Neuronal stem cell (in vitro differentiated cells): Measurements from ENCODE around the gene LPP.

Source experiments
- DNase-seq: peaks from one replicate; pipeline ENCODE4 v3.0.0-alpha.2; 2013; ENCODE audit warnings: low spot score
- H2AFZ ChIP-seq: one replicate; pipeline ENCODE4 v1.6.1; 2013; ENCODE audit warnings: mild to moderate bottlenecking, low read length, inconsistent platforms
- H2AK5ac ChIP-seq: 2 replicates; pipeline ENCODE4 v1.6.1; 2013; ENCODE audit warnings: low read depth, mild to moderate bottlenecking, inconsistent platforms, low read length, moderate library complexity, mixed read lengths
- H2BK120ac ChIP-seq: 2 replicates; pipeline ENCODE4 v1.6.1; 2013; ENCODE audit warnings: low read depth, mild to moderate bottlenecking, inconsistent platforms, low read length, moderate library complexity, mixed read lengths
- H2BK12ac ChIP-seq: one replicate; pipeline ENCODE4 v1.6.1; 2013; ENCODE audit warnings: low read length, inconsistent platforms
- H2BK15ac ChIP-seq: 2 replicates; pipeline ENCODE4 v1.6.1; 2013; ENCODE audit warnings: mild to moderate bottlenecking, low read length, inconsistent platforms, mixed read lengths
- H2BK5ac ChIP-seq: one replicate; pipeline ENCODE4 v1.6.1; 2013; ENCODE audit warnings: inconsistent platforms, mild to moderate bottlenecking, low read length, moderate library complexity
- H3K14ac ChIP-seq: one replicate; pipeline ENCODE4 v1.6.1; 2013; ENCODE audit warnings: low read length, inconsistent platforms
- H3K18ac ChIP-seq: 2 replicates; pipeline ENCODE4 v1.6.1; 2013; ENCODE audit warnings: low read length, inconsistent platforms
- H3K23ac ChIP-seq: 2 replicates; pipeline ENCODE4 v1.6.1; 2013; ENCODE audit warnings: low read depth, mild to moderate bottlenecking, mixed read lengths, low read length, inconsistent platforms; ENCODE audit not compliant: poor library complexity
- H3K27ac ChIP-seq: replicated peaks from 3 replicates; pipeline ENCODE4 v1.5.1; 2013; ENCODE audit warnings: low read length, inconsistent platforms
- H3K27me3 ChIP-seq, 3 experiments: 2 replicates each; pipeline ENCODE4 v1.6.1; 2013; ENCODE audit warnings: low read length in 3 of 3, mild to moderate bottlenecking in 2 of 3, inconsistent platforms in 1 of 3, low read depth in 1 of 3, mixed read lengths in 1 of 3, moderate library complexity in 1 of 3; ENCODE audit not compliant: control insufficient read depth in 3 of 3, insufficient read depth in 3 of 3
- H3K36me3 ChIP-seq, 2 donors: replicated peaks in 1 of 2; 2 replicates each; pipeline ENCODE4 v1.6.1; 2013; ENCODE audit warnings: low read length in 2 of 2; ENCODE audit not compliant: control insufficient read depth in 2 of 2, insufficient read depth in 2 of 2
- H3K4ac ChIP-seq: 2 replicates; pipeline ENCODE4 v1.6.1; 2013; ENCODE audit warnings: inconsistent platforms, mild to moderate bottlenecking, low read length, moderate library complexity
- H3K4me1 ChIP-seq, 2 donors: 1 replicate in 1 of 2; 2 replicates in 1 of 2; pipeline ENCODE4 v1.6.1; 2013; ENCODE audit warnings: low read length in 2 of 2, low read depth in 1 of 2; ENCODE audit not compliant: control insufficient read depth in 2 of 2, insufficient read depth in 1 of 2
- H3K4me2 ChIP-seq: one replicate; pipeline ENCODE4 v1.6.1; 2013; ENCODE audit warnings: mild to moderate bottlenecking, low read length, inconsistent platforms; ENCODE audit not compliant: insufficient read depth, poor library complexity, severe bottlenecking
- H3K4me3 ChIP-seq, 2 donors: 2 replicates each; pipeline ENCODE4 v1.5.1; 2013; ENCODE audit warnings: low read length in 2 of 2, mild to moderate bottlenecking in 2 of 2, inconsistent platforms in 1 of 2, moderate library complexity in 1 of 2
- H3K79me1 ChIP-seq: one replicate; pipeline ENCODE4 v1.6.1; 2013; ENCODE audit warnings: low read depth, mild to moderate bottlenecking, inconsistent platforms, low read length, moderate library complexity
- H3K9ac ChIP-seq: one replicate; pipeline ENCODE4 v1.6.1; 2013; ENCODE audit warnings: mild to moderate bottlenecking, low read depth, low read length, inconsistent platforms; ENCODE audit not compliant: poor library complexity
- H3K9me3 ChIP-seq, 2 donors: replicated peaks in 1 of 2; 2 replicates each; pipeline versions ENCODE3 to v1.6.1; 2013; ENCODE audit warnings: low read length in 2 of 2, mild to moderate bottlenecking in 2 of 2, inconsistent platforms in 1 of 2, low read depth in 1 of 2, mixed read lengths in 1 of 2, moderate library complexity in 1 of 2; ENCODE audit not compliant: control insufficient read depth in 2 of 2, insufficient read depth in 1 of 2
- H4K8ac ChIP-seq: one replicate; pipeline ENCODE4 v1.6.1; 2013; ENCODE audit warnings: low read depth, mild to moderate bottlenecking, inconsistent platforms, low read length, moderate library complexity
- H4K91ac ChIP-seq: one replicate; pipeline ENCODE4 v1.6.1; 2013; ENCODE audit warnings: low read length, low read depth, mild to moderate bottlenecking, inconsistent platforms; ENCODE audit not compliant: poor library complexity
- WGBS, 2 donors: extraction: QIAGEN DNeasy Blood & Tissue Kit; methylation state at CpG; one replicate each; pipeline ENCODE4 v1.1.7; 2013; ENCODE audit warnings: missing lambda C conversion rate in 2 of 2, mixed read lengths in 1 of 2; ENCODE audit not compliant: insufficient read length in 2 of 2, insufficient replicate concordance in 1 of 2; ENCODE audit errors: extremely low coverage in 2 of 2; 5-methylcytosine and 5-hydroxymethylcytosine counted together

The LPP gene

GRCh38 chr3:188416041-188416440 is 262.1 kb downstream of the LPP start:
- H2AFZ ChIP-seq, result no peak overlapping the region
- no peak overlapping the region for H4K8ac ChIP-seq
- H3K4me2 ChIP-seq, result no peak overlapping the region
- WGBS, 2 donors, result no CpG with 5 or more reads among the region's 1 CpG
- peaks cover 1 to 2% of the 10 kb centered on the region in 2 donors for H3K36me3 ChIP-seq
- no peaks in the 10 kb centered on the region for H3K79me1 ChIP-seq
- H3K23ac ChIP-seq, result no peak overlapping the region
- no peak overlapping the region for H2BK15ac ChIP-seq
- no peak overlapping the region for H2BK120ac ChIP-seq
- H3K4ac ChIP-seq, result no peak overlapping the region
- H3K14ac ChIP-seq, result no peak overlapping the region
- H3K4me1 ChIP-seq, result peaks cover 0 to 5% of the 10 kb centered on the region in 2 donors
- H3K27ac ChIP-seq, result no peak overlapping the region
- H3K9ac ChIP-seq, result no peak overlapping the region
- H4K91ac ChIP-seq, result no peak overlapping the region
- H2BK5ac ChIP-seq, result no peak overlapping the region
- no peak for DNase-seq
- no peak overlapping the region for H3K4me3 ChIP-seq
- no peak overlapping the region for H2AK5ac ChIP-seq
- no peak overlapping the region for H2BK12ac ChIP-seq
- no peaks in the 10 kb centered on the region for H3K27me3 ChIP-seq
- H3K9me3 ChIP-seq, result peaks cover 0 to 7% of the 10 kb centered on the region in 2 donors
- H3K18ac ChIP-seq, result no peak overlapping the region

- Histone ChIP-seq H3K4ac (no peak overlapping the region), H3K14ac (no peak overlapping the region), H3K79me1 (no peaks in the 10 kb centered on the region), H3K27me3 (no peaks in the 10 kb centered on the region), H2BK12ac (no peak overlapping the region), H3K36me3 (peaks cover 1 to 2% of the 10 kb centered on the region in 2 donors), H3K18ac (no peak overlapping the region), H3K4me2 (no peak overlapping the region), H3K23ac (no peak overlapping the region), H2BK15ac (no peak overlapping the region), H2AFZ (no peak overlapping the region), H3K4me1 (peaks cover 0 to 5% of the 10 kb centered on the region in 2 donors), H2BK120ac (no peak overlapping the region), H2BK5ac (no peak overlapping the region), H3K4me3 (no peak overlapping the region), H3K27ac (no peak overlapping the region), H4K8ac (no peak overlapping the region), H3K9me3 (peaks cover 0 to 7% of the 10 kb centered on the region in 2 donors), H3K9ac (no peak overlapping the region), H2AK5ac (no peak overlapping the region), H4K91ac (no peak overlapping the region)
- DNase-seq, result no peak
- WGBS, 2 donors, result no CpG with 5 or more reads among the region's 3 CpGs
Observed at GRCh38 chr3:188417271-188417696, 263.3 kb downstream of the LPP start.

GRCh38 chr3:188417766-188418165 is 263.8 kb downstream of the LPP start:
- Histone ChIP-seq H3K4me3 (no peak overlapping the region), H3K9ac (no peak overlapping the region), H3K79me1 (no peaks in the 10 kb centered on the region), H3K14ac (no peak overlapping the region), H2BK12ac (no peak overlapping the region), H3K36me3 (peaks cover 1 to 2% of the 10 kb centered on the region in 2 donors), H2AK5ac (no peak overlapping the region), H4K91ac (no peak overlapping the region), H2BK5ac (no peak overlapping the region), H3K9me3 (peaks cover 0 to 7% of the 10 kb centered on the region in 2 donors), H3K4me2 (no peak overlapping the region), H2BK15ac (no peak overlapping the region), H2AFZ (no peak overlapping the region), H3K18ac (no peak overlapping the region), H3K4me1 (peaks cover 0 to 5% of the 10 kb centered on the region in 2 donors), H3K27me3 (no peaks in the 10 kb centered on the region), H4K8ac (no peak overlapping the region), H3K23ac (no peak overlapping the region), H3K27ac (no peak overlapping the region), H2BK120ac (no peak overlapping the region), H3K4ac (no peak overlapping the region)
- WGBS, 2 donors, result no CpG with 5 or more reads among the region's 3 CpGs
- no peak for DNase-seq

- H3K27ac ChIP-seq, result no peak overlapping the region
- H2BK120ac ChIP-seq, result no peak overlapping the region
- H3K27me3 ChIP-seq, result no peaks in the 10 kb centered on the region
- H2AFZ ChIP-seq, result no peak overlapping the region
- no peaks in the 10 kb centered on the region for H3K36me3 ChIP-seq
- H3K4me3 ChIP-seq, result no peak overlapping the region
- no peaks in the 10 kb centered on the region for H3K4me1 ChIP-seq
- H3K79me1 ChIP-seq, result no peaks in the 10 kb centered on the region
- no peak overlapping the region for H3K18ac ChIP-seq
- no CpG with 5 or more reads among the region's 2 CpGs for WGBS, 2 donors
- DNase-seq, result no peak
- H3K14ac ChIP-seq, result no peak overlapping the region
- no peak overlapping the region for H3K4ac ChIP-seq
- no peak overlapping the region for H2BK15ac ChIP-seq
- H3K9me3 ChIP-seq, result peaks cover 0 to 7% of the 10 kb centered on the region in 2 donors
- no peak overlapping the region for H2AK5ac ChIP-seq
- no peak overlapping the region for H3K9ac ChIP-seq
- H3K4me2 ChIP-seq, result no peak overlapping the region
- no peak overlapping the region for H4K91ac ChIP-seq
- H4K8ac ChIP-seq, result no peak overlapping the region
- no peak overlapping the region for H2BK5ac ChIP-seq
- H3K23ac ChIP-seq, result no peak overlapping the region
- H2BK12ac ChIP-seq, result no peak overlapping the region
Observed at GRCh38 chr3:188421151-188421821, 267.3 kb downstream of the LPP start.
